OCI-LY7 (cell line): Measurements from ENCODE around the gene SSBP2.

ENCODE experiments used
- EZH2phosphoT487 ChIP-seq: fragments of 200-600 bp; sonication (generic); IDR thresholded peaks from 2 replicates; pipeline ENCODE4 v1.6.1; 2018; ENCODE audit warnings: low read depth, borderline replicate concordance, mild to moderate bottlenecking, mixed run types, antibody characterized with exemption, low read length, moderate library complexity, mixed read lengths
- TF ChIP-seq, protein P1 (sequence below): fragments of 200-600 bp; sonication (generic); conservative IDR thresholded peaks from 2 replicates; pipeline ENCODE4 v1.5.1; 2014; ENCODE audit warnings: mild to moderate bottlenecking, antibody characterized with exemption, low read length, moderate library complexity, mixed read lengths

DNA sequence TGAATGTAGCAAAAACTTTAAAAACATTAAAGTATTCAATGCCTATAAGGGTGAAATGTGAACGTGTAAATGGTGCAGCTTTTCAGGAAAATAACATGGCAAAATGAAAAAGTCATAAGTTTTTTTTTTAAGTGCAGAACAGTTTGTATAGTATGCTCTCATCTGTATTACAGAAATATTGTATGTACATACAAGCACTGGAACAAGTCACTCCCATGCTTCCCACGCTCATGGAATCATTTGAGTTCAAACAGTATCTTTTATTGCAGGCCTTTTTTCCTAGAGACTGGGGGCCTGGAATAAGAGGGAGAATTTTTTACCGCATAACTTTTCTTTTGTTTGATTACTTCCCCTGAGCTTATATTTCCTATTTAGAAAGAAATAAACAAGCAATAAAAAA is 94.1 kb downstream of the SSBP2 start:
- TF ChIP-seq, protein P1, sequence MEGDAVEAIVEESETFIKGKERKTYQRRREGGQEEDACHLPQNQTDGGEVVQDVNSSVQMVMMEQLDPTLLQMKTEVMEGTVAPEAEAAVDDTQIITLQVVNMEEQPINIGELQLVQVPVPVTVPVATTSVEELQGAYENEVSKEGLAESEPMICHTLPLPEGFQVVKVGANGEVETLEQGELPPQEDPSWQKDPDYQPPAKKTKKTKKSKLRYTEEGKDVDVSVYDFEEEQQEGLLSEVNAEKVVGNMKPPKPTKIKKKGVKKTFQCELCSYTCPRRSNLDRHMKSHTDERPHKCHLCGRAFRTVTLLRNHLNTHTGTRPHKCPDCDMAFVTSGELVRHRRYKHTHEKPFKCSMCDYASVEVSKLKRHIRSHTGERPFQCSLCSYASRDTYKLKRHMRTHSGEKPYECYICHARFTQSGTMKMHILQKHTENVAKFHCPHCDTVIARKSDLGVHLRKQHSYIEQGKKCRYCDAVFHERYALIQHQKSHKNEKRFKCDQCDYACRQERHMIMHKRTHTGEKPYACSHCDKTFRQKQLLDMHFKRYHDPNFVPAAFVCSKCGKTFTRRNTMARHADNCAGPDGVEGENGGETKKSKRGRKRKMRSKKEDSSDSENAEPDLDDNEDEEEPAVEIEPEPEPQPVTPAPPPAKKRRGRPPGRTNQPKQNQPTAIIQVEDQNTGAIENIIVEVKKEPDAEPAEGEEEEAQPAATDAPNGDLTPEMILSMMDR = no peak
- TF ChIP-seq EZH2phosphoT487 = no peak
